ENCODE measurements around the gene ITGAV. TPM values are rescaled to one million over a fixed set of nuclear protein-coding genes. Genes with fewer than 3 reads are reported as not detected.

ITGAV gene
- total RNA-seq, 2 donors from 2014 or later = 63.7 to 79.7 TPM

DNA sequence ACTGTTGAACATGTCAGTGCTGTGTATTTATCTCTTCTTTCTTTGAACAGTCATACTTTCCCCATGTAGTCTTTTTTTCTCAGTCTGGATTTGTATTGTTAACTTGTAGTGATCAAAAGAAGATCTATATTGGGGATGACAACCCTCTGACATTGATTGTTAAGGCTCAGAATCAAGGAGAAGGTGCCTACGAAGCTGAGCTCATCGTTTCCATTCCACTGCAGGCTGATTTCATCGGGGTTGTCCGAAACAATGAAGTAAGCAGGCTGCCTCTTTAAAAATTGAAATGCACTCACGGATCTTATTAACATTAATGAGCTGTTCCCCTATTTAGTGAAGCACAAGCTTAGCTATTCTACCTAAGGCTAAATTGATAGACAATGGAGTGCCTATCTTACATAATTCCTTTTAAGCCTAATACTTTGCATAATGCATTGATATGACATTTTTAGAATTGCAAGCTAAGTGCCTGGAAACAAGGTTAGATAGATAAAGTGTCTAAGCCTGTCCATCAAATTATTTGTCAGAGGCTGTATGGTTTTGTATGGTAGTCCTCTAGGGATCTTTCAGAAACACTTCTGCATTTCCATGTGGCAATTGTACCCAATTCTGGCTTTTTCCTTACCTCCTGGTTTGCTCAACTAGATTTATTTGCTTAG lies 74.7 kb downstream of the ITGAV start:
- WGBS, 2 experiments (ENCODE audit: insufficient coverage in 1 of 2, insufficient read length in 1 of 2) = 91 to 94% methylated on average over 5 of the region's 5 CpGs
- no peak for DNase-seq
- H3K27me3 Mint-ChIP-seq (ENCODE audit: insufficient read depth) = no peaks in the 10 kb centered on the region
- H3K9me3 Mint-ChIP-seq = no peaks in the 10 kb centered on the region
- TF ChIP-seq, protein P1, sequence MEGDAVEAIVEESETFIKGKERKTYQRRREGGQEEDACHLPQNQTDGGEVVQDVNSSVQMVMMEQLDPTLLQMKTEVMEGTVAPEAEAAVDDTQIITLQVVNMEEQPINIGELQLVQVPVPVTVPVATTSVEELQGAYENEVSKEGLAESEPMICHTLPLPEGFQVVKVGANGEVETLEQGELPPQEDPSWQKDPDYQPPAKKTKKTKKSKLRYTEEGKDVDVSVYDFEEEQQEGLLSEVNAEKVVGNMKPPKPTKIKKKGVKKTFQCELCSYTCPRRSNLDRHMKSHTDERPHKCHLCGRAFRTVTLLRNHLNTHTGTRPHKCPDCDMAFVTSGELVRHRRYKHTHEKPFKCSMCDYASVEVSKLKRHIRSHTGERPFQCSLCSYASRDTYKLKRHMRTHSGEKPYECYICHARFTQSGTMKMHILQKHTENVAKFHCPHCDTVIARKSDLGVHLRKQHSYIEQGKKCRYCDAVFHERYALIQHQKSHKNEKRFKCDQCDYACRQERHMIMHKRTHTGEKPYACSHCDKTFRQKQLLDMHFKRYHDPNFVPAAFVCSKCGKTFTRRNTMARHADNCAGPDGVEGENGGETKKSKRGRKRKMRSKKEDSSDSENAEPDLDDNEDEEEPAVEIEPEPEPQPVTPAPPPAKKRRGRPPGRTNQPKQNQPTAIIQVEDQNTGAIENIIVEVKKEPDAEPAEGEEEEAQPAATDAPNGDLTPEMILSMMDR (conservative IDR thresholded peaks at IDR 0.05) = no peak
- no peaks in the 10 kb centered on the region for H3K4me1 ChIP-seq (ENCODE audit: control insufficient read depth, insufficient read depth, low read length)
- no peaks in the 10 kb centered on the region for H3K27me3 ChIP-seq (ENCODE audit: control insufficient read depth, insufficient read depth, low read length, poor library complexity, severe bottlenecking)
- no peak overlapping the region for H3K4me3 Mint-ChIP-seq
- no peak overlapping the region for H3K9ac ChIP-seq (ENCODE audit: extremely low read depth, low read length, poor library complexity, severe bottlenecking)
- H3K4me3 ChIP-seq (ENCODE audit: low read length) = no peak overlapping the region
- peaks cover 50% of the 10 kb centered on the region for H3K36me3 Mint-ChIP-seq (ENCODE audit: low read depth)
- no peaks in the 10 kb centered on the region for H3K4me1 Mint-ChIP-seq
- H3K9me3 ChIP-seq (ENCODE audit: control insufficient read depth, low read length) = no peaks in the 10 kb centered on the region
- no peak overlapping the region for H3K27ac ChIP-seq (ENCODE audit: low read depth, low read length)
- H3K36me3 ChIP-seq (ENCODE audit: control insufficient read depth, insufficient read depth, low read length) = peaks cover 86% of the 10 kb centered on the region
- H3K27ac Mint-ChIP-seq = no peak overlapping the region

DNA sequence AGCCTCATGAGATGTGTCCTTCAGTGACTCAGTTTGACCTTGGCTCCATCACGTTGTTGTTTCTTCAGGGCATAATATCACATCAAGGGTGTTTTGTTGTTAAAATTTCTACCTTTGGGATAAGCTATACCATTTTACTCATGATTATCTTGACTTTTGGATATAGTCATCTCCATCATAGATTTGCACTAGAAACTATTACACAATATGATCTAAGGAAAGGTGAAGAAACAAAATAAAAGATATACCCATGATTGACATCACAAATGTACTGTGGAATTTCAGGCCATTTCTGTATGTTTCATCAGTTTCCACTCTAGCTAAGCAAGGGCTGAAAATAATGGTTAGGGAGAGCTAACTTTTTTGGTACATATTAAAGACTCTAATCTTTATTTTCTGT lies 79.3 kb downstream of the ITGAV start:
- peaks cover 94% of the 10 kb centered on the region for H3K36me3 ChIP-seq (ENCODE audit: control insufficient read depth, insufficient read depth, low read length)
- 100% methylated on average over 1 of the region's 1 CpG; no CpG with 5 or more reads in 1 of the 2 experiments for WGBS, 2 experiments (ENCODE audit: insufficient coverage in 1 of 2, insufficient read length in 1 of 2)

DNA sequence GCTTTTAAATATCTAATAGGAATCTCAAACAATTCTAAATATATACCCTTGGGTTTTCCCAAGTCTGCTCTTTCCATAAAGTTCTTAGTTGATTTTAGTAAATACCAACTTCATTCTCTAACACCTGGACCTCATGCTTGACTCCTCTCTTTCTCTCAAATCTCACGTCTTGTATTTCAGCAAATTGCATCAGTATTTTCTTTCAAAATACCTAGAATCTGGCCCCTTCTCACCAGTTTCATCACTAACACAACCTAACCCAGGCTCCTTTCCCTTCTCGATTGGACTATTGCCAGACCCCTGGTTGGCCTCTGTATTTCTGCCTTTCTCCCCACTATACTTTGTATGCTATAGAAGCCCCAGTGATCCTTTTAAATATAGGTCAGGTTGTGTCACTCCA lies 81.0 kb downstream of the ITGAV start:
- Mint-ChIP-seq H3K9me3 (peaks cover 24% of the 10 kb centered on the region), H3K4me3 (no peak overlapping the region), H3K4me1 (no peaks in the 10 kb centered on the region), H3K27ac (no peak overlapping the region), H3K36me3 (ENCODE audit: low read depth) (peaks cover 85% of the 10 kb centered on the region), H3K27me3 (ENCODE audit: insufficient read depth) (no peaks in the 10 kb centered on the region)
- 91 to 100% methylated on average over 2 of the region's 2 CpGs for WGBS, 2 experiments (ENCODE audit: insufficient coverage in 1 of 2, insufficient read length in 1 of 2)
- Histone ChIP-seq H3K4me1 (ENCODE audit: control insufficient read depth, insufficient read depth, low read length) (no peaks in the 10 kb centered on the region), H3K4me3 (ENCODE audit: low read length) (no peak overlapping the region), H3K9ac (ENCODE audit: extremely low read depth, low read length, poor library complexity, severe bottlenecking) (no peak overlapping the region), H3K36me3 (ENCODE audit: control insufficient read depth, insufficient read depth, low read length) (peaks cover 94% of the 10 kb centered on the region), H3K27ac (ENCODE audit: low read depth, low read length) (no peak overlapping the region), H3K27me3 (ENCODE audit: control insufficient read depth, insufficient read depth, low read length, poor library complexity, severe bottlenecking) (no peaks in the 10 kb centered on the region), H3K9me3 (ENCODE audit: control insufficient read depth, low read length) (peaks cover 32% of the 10 kb centered on the region)
- DNase-seq = no peak
- TF ChIP-seq, protein P1 (conservative IDR thresholded peaks at IDR 0.05) = no peak

More for the DNA sequence above, 79.3 kb downstream of the ITGAV start:
- no peak overlapping the region for H3K9ac ChIP-seq (ENCODE audit: extremely low read depth, low read length, poor library complexity, severe bottlenecking)
- H3K4me3 ChIP-seq (ENCODE audit: low read length) = no peak overlapping the region
- H3K4me3 Mint-ChIP-seq = no peak overlapping the region
- H3K4me1 ChIP-seq (ENCODE audit: control insufficient read depth, insufficient read depth, low read length) = no peaks in the 10 kb centered on the region
- H3K4me1 Mint-ChIP-seq = no peaks in the 10 kb centered on the region
- H3K27me3 ChIP-seq (ENCODE audit: control insufficient read depth, insufficient read depth, low read length, poor library complexity, severe bottlenecking) = no peaks in the 10 kb centered on the region
- H3K36me3 Mint-ChIP-seq (ENCODE audit: low read depth) = peaks cover 87% of the 10 kb centered on the region
- TF ChIP-seq, protein P1 (conservative IDR thresholded peaks at IDR 0.05) = no peak
- H3K27me3 Mint-ChIP-seq (ENCODE audit: insufficient read depth) = no peaks in the 10 kb centered on the region
- H3K9me3 Mint-ChIP-seq = peaks cover 23% of the 10 kb centered on the region
- peaks cover 32% of the 10 kb centered on the region for H3K9me3 ChIP-seq (ENCODE audit: control insufficient read depth, low read length)
- no peak for DNase-seq
- no peak overlapping the region for H3K27ac ChIP-seq (ENCODE audit: low read depth, low read length)
- H3K27ac Mint-ChIP-seq = no peak overlapping the region
